ENCODE measurements around the gene PCK2.
A peak's percentile ranks its signal among the peaks of the same experiment; 100 is the strongest.

PCK2 gene

GRCh38 chr14:24087004-24087403 lies 7.1 kb upstream of the PCK2 start (continued):
- TF ChIP-seq, protein P1, sequence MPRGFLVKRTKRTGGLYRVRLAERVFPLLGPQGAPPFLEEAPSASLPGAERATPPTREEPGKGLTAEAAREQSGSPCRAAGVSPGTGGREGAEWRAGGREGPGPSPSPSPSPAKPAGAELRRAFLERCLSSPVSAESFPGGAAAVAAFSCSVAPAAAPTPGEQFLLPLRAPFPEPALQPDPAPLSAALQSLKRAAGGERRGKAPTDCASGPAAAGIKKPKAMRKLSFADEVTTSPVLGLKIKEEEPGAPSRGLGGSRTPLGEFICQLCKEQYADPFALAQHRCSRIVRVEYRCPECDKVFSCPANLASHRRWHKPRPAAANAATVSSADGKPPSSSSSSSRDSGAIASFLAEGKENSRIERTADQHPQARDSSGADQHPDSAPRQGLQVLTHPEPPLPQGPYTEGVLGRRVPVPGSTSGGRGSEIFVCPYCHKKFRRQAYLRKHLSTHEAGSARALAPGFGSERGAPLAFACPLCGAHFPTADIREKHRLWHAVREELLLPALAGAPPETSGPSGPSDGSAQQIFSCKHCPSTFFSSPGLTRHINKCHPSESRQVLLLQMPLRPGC (tag by site-specific recombination; IDR thresholded peaks at IDR 0.05): no peak
- TF ChIP-seq ZNF175 (tag by site-specific recombination; IDR thresholded peaks at IDR 0.05) (no peak), ZNF311 (tag by site-specific recombination; IDR thresholded peaks at IDR 0.05; ENCODE audit: borderline replicate concordance) (no peak)

DNA sequence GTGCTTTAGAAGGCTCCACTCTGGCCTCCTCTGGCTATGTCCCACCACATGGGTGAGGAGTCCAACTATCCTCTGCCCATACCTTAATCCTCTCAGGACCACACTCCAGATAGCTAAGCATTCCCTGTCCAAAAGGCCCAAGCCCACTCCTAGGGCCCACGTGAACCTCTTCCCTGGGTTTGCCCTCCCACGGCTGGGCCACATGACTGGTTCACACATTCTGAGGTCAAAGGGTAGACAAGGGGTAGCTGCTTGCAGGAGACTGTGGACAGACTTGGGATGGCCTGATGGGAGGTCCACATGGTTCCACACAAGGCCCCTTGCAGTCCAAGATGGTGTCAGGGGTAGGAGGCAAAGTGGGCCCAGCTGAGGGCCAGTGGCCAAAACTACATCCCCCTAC lies 6.0 kb upstream of the PCK2 start:
- CTCF ChIA-PET: interaction anchor here (0.6 to 8.2 kb wide), 4 partner anchors 19 to 830 kb away, joined by 3 to 247 read pairs (median 4); no protein-coding TSS in a partner anchor
- Histone ChIP-seq H3K36me3 (ENCODE audit: control insufficient read depth in 2 of 2, insufficient read depth in 1 of 2, low read length in 2 of 2) (no peaks in the 10 kb centered on the region), H3K4me1 (ENCODE audit: control insufficient read depth, insufficient read depth, low read length) (no peaks in the 10 kb centered on the region), H3K27ac (ENCODE audit: extremely low read depth, low read depth, low read length) (no peak overlapping the region), H3K9me3 (ENCODE audit: control insufficient read depth, insufficient read depth, low read depth, low read length) (no peaks in the 10 kb centered on the region), H3K4me3 (ENCODE audit: low read depth, low read length) (no peak overlapping the region)
- POLR2A ChIA-PET: no interaction called here
- TF ChIP-seq EGR2 (tag by site-specific recombination; IDR thresholded peaks at IDR 0.05; ENCODE audit: low read depth) (0 out of 2 replicates have a peak, but pooled peaks have one; percentile 13), GLIS2 (tag by site-specific recombination; IDR thresholded peaks at IDR 0.05) (no peak), ZBTB49 (tag by site-specific recombination; IDR thresholded peaks at IDR 0.05; ENCODE audit: low read depth) (no peak)

GRCh38 chr14:24089890-24090289 lies 4.2 kb upstream of the PCK2 start:
- TF ChIP-seq ZNF280D (tag by site-specific recombination; IDR thresholded peaks at IDR 0.05): no peak
- TF ChIP-seq SP2 (tag by site-specific recombination; IDR thresholded peaks at IDR 0.05): no peak
- no peak for TF ChIP-seq ZNF501 (tag by site-specific recombination; IDR thresholded peaks at IDR 0.05)
- TF ChIP-seq ZNF677 (tag by site-specific recombination; IDR thresholded peaks at IDR 0.05): no peak
- TF ChIP-seq, protein P2, sequence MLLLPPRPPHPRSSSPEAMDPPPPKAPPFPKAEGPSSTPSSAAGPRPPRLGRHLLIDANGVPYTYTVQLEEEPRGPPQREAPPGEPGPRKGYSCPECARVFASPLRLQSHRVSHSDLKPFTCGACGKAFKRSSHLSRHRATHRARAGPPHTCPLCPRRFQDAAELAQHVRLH (tag by site-specific recombination; IDR thresholded peaks at IDR 0.05): no peak
- no peak for TF ChIP-seq ZXDB (tag by site-specific recombination; IDR thresholded peaks at IDR 0.05)
- no peak for TF ChIP-seq ZNF2 (tag by site-specific recombination; IDR thresholded peaks at IDR 0.05)
- no peak for TF ChIP-seq ZNF473 (tag by site-specific recombination; IDR thresholded peaks at IDR 0.05)
- TF ChIP-seq ZNF544 (tag by site-specific recombination; IDR thresholded peaks at IDR 0.05): no peak
- no peak for TF ChIP-seq ZNF610 (tag by site-specific recombination; IDR thresholded peaks at IDR 0.05; ENCODE audit: borderline replicate concordance)
- TF ChIP-seq ZNF792 (tag by site-specific recombination; IDR thresholded peaks at IDR 0.05): no peak
- TF ChIP-seq BCL11A (tag by site-specific recombination; IDR thresholded peaks at IDR 0.05; ENCODE audit: low read depth): no peak
- H3K27ac ChIP-seq (ENCODE audit: extremely low read depth, low read depth, low read length): no peak overlapping the region
- ChIA-PET POLR2A (interaction anchor here (1.2 to 1.9 kb wide), 4 partner anchors 9 to 54 kb away, joined by 3 to 17 read pairs (median 5); no protein-coding TSS in a partner anchor), CTCF (interaction anchor here (0.6 to 9.4 kb wide), 26 partner anchors 9 to 352 kb away, joined by 3 to 247 read pairs (median 4); partner anchors contain the start of genes CARMIL3, CIDEB, CPNE6 and DCAF11)
- H3K9me3 ChIP-seq (ENCODE audit: control insufficient read depth, insufficient read depth, low read depth, low read length): no peaks in the 10 kb centered on the region
- H3K4me1 ChIP-seq (ENCODE audit: control insufficient read depth, insufficient read depth, low read length): peaks cover 3% of the 10 kb centered on the region; the same call in 1 of the 2 replicates
- H3K4me3 ChIP-seq (ENCODE audit: low read depth, low read length): no peak overlapping the region
- H3K36me3 ChIP-seq (ENCODE audit: control insufficient read depth in 2 of 2, insufficient read depth in 1 of 2, low read length in 2 of 2): no peaks in the 10 kb centered on the region

All from HEK293 (cell line).